ENCODE measurements around the gene ARHGEF33. TPM values are rescaled to one million over a fixed set of nuclear protein-coding genes. Genes with fewer than 3 reads are reported as not detected.

ARHGEF33 gene
- total RNA-seq, 1 experiment from 2014 or later: 0.41 TPM

- H3K36me3 ChIP-seq (ENCODE audit: control insufficient read depth, insufficient read depth, low read length): no peaks in the 10 kb centered on the region
- no peak overlapping the region for H3K27ac ChIP-seq (ENCODE audit: low read length)
- CTCF ChIA-PET: no interaction called here
- DNase-seq (ENCODE audit: low read depth, low spot score): no peak
- TF ChIP-seq REST (IDR thresholded peaks at IDR 0.05; ENCODE audit: insufficient read depth in 1 of 2, low read depth in 2 of 2, low read length in 1 of 2): no peak
- no peak for TF ChIP-seq POLR2AphosphoS5 (IDR thresholded peaks at IDR 0.05; ENCODE audit: low read depth, low read length)
- TF ChIP-seq CTCF (IDR thresholded peaks at IDR 0.05): no peak
- TF ChIP-seq TCF7L2 (IDR thresholded peaks at IDR 0.05; ENCODE audit: low read depth, low read length): no peak
- TF ChIP-seq SIN3A (IDR thresholded peaks at IDR 0.05; ENCODE audit: borderline replicate concordance, insufficient read depth, low read depth, low read length): no peak
- no peaks in the 10 kb centered on the region for H3K9me3 ChIP-seq (ENCODE audit: control insufficient read depth, insufficient read depth, low read depth, low read length)
- BruUV-seq (replicated peaks): no TSS peak
- no peak for ATAC-seq
- POLR2A ChIA-PET: no interaction called here
- H3K4me3 ChIP-seq (ENCODE audit: low read depth in 2 of 2, low read length in 2 of 2): no peak overlapping the region
- H3K27me3 ChIP-seq (ENCODE audit: control insufficient read depth, insufficient read depth, low read length): no peaks in the 10 kb centered on the region
- H3K4me1 ChIP-seq (ENCODE audit: control insufficient read depth, insufficient read depth, low read length): no peaks in the 10 kb centered on the region
- in situ Hi-C loops (cut with HindIII; ENCODE audit: low pct_unique_long_range_greater_than_20kb, low sequenced_read_pairs): no loop called here
- intact Hi-C loops (cut with micrococcal nuclease; ENCODE audit: unreplicated experiment): no loop called here
Observed at GRCh38 chr2:38966678-38967077, 77.0 kb downstream of the ARHGEF33 start.

DNA sequence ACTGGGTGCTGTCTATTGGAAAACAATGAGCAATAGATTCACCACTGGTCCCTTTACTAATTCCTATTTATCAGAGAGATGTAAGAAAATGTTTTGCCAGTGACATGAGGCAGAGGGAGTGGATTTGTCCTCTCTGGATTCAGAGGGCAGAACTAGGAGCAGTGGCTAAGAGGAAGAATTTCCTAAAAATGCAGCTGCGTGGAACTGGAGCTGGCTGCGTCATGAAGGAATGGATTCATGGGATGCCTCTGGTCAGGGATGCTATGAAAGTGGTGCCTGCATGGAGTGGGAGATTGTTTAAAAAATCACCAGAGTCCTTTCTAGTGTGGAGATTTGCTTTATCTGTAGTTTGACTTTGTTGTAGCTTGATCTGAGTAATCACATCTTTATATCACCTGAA lies 78.3 kb downstream of the ARHGEF33 start:
- no peak overlapping the region for H3K4me3 ChIP-seq (ENCODE audit: low read depth in 2 of 2, low read length in 2 of 2)
- in situ Hi-C loops (cut with HindIII; ENCODE audit: low pct_unique_long_range_greater_than_20kb, low sequenced_read_pairs) (no loop called here), intact Hi-C loops (cut with micrococcal nuclease; ENCODE audit: unreplicated experiment) (no loop called here)
- H3K27me3 ChIP-seq (ENCODE audit: control insufficient read depth, insufficient read depth, low read length): no peaks in the 10 kb centered on the region
- CTCF ChIA-PET: no interaction called here
- H3K9me3 ChIP-seq (ENCODE audit: control insufficient read depth, insufficient read depth, low read depth, low read length): no peaks in the 10 kb centered on the region
- H3K4me1 ChIP-seq (ENCODE audit: control insufficient read depth, insufficient read depth, low read length): no peaks in the 10 kb centered on the region
- ATAC-seq: no peak
- DNase-seq (ENCODE audit: low read depth, low spot score): no peak
- POLR2A ChIA-PET: no interaction called here
- no peaks in the 10 kb centered on the region for H3K36me3 ChIP-seq (ENCODE audit: control insufficient read depth, insufficient read depth, low read length)
- no TSS peak for BruUV-seq (replicated peaks)
- TF ChIP-seq SIN3A (IDR thresholded peaks at IDR 0.05; ENCODE audit: borderline replicate concordance, insufficient read depth, low read depth, low read length) (no peak), TCF7L2 (IDR thresholded peaks at IDR 0.05; ENCODE audit: low read depth, low read length) (no peak), CTCF (IDR thresholded peaks at IDR 0.05) (no peak), POLR2AphosphoS5 (IDR thresholded peaks at IDR 0.05; ENCODE audit: low read depth, low read length) (no peak), REST (IDR thresholded peaks at IDR 0.05; ENCODE audit: insufficient read depth in 1 of 2, low read depth in 2 of 2, low read length in 1 of 2) (no peak)
- H3K27ac ChIP-seq (ENCODE audit: low read length): no peak overlapping the region
